ENCODE data around the gene SPNS1. TPM values are rescaled to one million over a fixed set of nuclear protein-coding genes. Genes with fewer than 3 reads are reported as not detected.
A peak's percentile ranks its signal among the peaks of the same experiment; 100 is the strongest.
"Not testable (repeated sequence)": the region's sequence is repeated elsewhere in the genome, so short reads cannot be mapped to it uniquely, and the experiment has no call there.

SPNS1 gene
- total RNA-seq, 2 experiments from 2014 or later = 22.1 to 27.6 TPM

DNA sequence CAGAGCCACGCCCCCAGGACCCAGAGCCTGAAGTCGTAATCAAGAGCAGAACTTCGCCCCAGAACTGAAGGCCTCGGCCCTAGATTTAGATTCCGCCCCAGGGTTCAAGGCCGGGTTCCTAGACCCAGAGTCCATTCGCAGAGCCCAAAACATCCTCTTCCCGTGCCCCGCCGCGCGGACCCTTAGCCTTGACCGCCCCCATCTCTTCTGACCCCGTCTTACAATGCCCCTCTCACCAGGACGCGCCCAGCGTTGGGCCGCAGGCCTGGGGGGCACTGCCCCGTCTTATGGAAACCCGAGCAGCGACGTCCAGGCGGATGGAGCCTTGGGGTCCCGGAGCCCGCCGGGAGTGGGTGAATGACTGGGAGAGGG lies 37.8 kb upstream of the SPNS1 start:
- H3K4me3 Mint-ChIP-seq = peak overlapping the region; percentile 56
- DNase-seq = no peak
- H3K4me1 Mint-ChIP-seq = peaks cover 10% of the 10 kb centered on the region
- CTCF ChIA-PET = interaction anchor here (1.2 to 2.3 kb wide), 3 partner anchors 8 to 19 kb away, joined by 3 to 22 read pairs (median 4); no protein-coding TSS in a partner anchor
- no peak overlapping the region for H3K27ac Mint-ChIP-seq
- no peaks in the 10 kb centered on the region for H3K9me3 Mint-ChIP-seq (ENCODE audit: low read depth)
- no peak for ATAC-seq
- H3K36me3 Mint-ChIP-seq = no peaks in the 10 kb centered on the region
- no peaks in the 10 kb centered on the region for H3K27me3 Mint-ChIP-seq

DNA sequence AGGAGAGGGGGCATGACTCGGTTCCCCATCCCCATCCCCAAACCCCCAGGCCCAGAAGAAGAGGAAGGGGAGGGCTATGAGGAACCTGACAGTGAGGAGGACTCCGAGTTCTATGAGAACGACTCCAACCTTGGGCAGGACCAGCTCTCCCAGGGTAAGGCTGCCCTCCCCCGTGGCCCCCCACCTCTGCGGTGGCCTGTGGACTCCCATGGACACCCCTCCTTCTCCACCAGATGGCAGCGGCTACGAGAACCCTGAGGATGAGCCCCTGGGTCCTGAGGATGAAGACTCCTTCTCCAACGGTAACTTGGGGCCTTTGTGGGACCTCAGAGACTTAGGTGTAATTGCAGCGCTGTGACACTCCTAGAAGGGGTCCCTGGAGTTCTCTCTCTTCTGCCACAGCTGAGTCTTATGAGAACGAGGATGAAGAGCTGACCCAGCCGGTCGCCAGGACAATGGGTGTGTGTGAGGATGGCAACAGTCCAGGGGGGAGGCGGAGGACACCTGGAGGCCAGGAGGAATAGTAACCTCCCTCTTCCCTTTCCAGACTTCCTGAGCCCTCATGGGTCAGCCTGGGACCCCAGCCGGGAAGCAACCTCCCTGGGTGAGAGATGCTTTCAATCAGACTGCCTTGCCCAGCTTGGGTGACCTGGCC lies 37.2 kb upstream of the SPNS1 start:
- no peak overlapping the region for H3K4me3 Mint-ChIP-seq
- H3K9me3 Mint-ChIP-seq (ENCODE audit: low read depth) = no peaks in the 10 kb centered on the region
- H3K27me3 Mint-ChIP-seq = no peaks in the 10 kb centered on the region
- H3K27ac Mint-ChIP-seq = no peak overlapping the region
- H3K4me1 Mint-ChIP-seq = peaks cover 10% of the 10 kb centered on the region
- ATAC-seq = no peak
- CTCF ChIA-PET = interaction anchor here (1.2 kb wide), 1 partner anchor 14 kb away, joined by 3 read pairs; no protein-coding TSS in a partner anchor
- no peak for DNase-seq
- H3K36me3 Mint-ChIP-seq = no peaks in the 10 kb centered on the region

DNA sequence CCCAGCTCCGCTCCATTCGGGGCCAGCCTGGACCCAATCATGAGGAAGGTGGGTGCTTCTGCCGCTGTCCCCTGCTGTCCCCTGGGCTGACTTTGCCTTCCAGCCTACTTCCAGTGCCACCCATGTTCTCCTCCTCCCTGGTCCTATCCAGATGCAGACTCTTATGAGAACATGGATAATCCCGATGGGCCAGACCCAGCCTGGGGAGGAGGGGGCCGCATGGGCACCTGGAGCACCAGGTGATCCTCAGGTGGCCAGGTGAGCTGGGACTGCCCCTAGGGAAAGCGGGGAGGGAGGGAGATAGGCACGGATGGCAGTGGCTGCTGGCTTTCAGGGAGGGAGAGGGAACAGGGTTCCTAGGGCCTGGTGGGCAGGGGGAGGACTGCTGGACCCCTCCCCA lies 35.9 kb upstream of the SPNS1 start:
- no peak overlapping the region for H3K27ac Mint-ChIP-seq
- DNase-seq (no peak), ATAC-seq (no peak)
- H3K36me3 Mint-ChIP-seq = no peaks in the 10 kb centered on the region
- H3K4me3 Mint-ChIP-seq = no peak overlapping the region
- peaks cover 11% of the 10 kb centered on the region for H3K4me1 Mint-ChIP-seq
- H3K9me3 Mint-ChIP-seq (ENCODE audit: low read depth) = no peaks in the 10 kb centered on the region
- CTCF ChIA-PET = interaction anchor here (1.2 kb wide), 1 partner anchor 15 kb away, joined by 3 read pairs; no protein-coding TSS in a partner anchor
- no peaks in the 10 kb centered on the region for H3K27me3 Mint-ChIP-seq

DNA sequence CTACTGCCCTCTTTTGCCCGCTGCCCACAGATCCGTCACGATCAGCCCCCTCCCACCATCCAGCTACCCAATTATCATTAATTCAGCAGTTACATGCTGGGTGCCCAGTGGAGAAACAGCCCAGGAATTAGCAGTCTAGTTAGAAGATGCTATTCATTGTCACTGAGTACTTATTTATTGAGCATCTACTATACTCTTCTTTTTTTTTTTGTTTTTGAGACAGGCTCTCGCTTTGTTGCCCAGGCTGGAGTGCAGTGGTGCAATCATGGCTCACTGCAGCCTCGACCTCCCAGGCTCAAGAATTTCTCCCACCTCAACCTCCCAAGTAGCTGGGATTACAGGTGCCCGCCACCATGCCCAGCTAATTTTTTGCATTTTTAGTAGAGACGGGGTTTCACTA lies 34.8 kb upstream of the SPNS1 start:
- H3K27ac Mint-ChIP-seq; H3K4me3 Mint-ChIP-seq; H3K27me3 Mint-ChIP-seq; H3K36me3 Mint-ChIP-seq; DNase-seq; CTCF ChIA-PET; H3K9me3 Mint-ChIP-seq (ENCODE audit: low read depth); ATAC-seq: not testable (repeated sequence)
- peaks cover 19% of the 10 kb centered on the region for H3K4me1 Mint-ChIP-seq

DNA sequence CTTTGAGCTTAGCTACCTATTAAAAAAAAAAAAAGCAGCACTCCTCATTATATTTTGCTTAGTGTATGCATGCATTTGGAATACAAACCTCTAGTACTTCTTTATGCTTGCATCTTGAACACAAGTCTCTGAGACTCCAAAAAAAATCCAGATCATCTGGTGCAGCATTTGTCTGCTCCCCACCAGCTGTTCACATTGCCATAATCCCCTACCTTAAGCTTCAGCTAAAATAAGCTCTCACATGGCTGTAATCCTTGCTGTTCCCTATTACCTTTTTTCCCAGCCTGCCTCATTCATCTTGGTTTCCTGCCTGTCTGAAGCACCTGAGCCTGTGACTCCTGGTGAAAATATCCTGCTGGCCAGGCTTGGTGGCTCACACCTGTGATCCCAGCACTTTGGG lies 31.3 kb upstream of the SPNS1 start:
- DNase-seq (no peak), ATAC-seq (no peak)
- no peak overlapping the region for H3K27ac Mint-ChIP-seq
- H3K9me3 Mint-ChIP-seq (ENCODE audit: low read depth) = no peaks in the 10 kb centered on the region
- no peak overlapping the region for H3K4me3 Mint-ChIP-seq
- peaks cover 19% of the 10 kb centered on the region for H3K4me1 Mint-ChIP-seq
- H3K27me3 Mint-ChIP-seq = no peaks in the 10 kb centered on the region
- CTCF ChIA-PET = interaction anchor here (2.5 to 3.1 kb wide), 4 partner anchors 11 to 120 kb away, joined by 11 to 43 read pairs (median 19); partner anchors contain the start of genes ATXN2L and CD19
- no peaks in the 10 kb centered on the region for H3K36me3 Mint-ChIP-seq

DNA sequence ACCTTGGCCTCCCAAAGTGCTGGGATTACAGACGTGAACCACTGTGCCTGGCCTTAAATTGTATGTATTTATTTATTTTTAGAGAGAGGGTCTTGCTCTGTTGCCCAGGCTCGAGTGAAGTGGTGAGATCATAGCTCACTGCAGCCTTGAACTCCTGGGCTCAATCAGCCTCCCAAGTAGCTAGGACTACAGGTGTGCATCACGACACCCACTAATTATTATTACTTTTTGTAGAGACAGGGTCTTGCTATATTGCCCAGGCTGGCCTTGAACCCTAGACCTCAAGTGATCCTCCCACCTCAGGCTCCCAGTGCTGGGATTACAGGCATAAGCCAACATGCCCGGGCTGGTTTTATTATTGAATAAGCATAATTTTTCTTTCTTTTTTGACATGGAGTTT lies 27.9 kb upstream of the SPNS1 start:
- Mint-ChIP-seq H3K27me3 (no peaks in the 10 kb centered on the region), H3K36me3 (peaks cover 2% of the 10 kb centered on the region), H3K4me3 (no peak overlapping the region), H3K9me3 (ENCODE audit: low read depth) (no peaks in the 10 kb centered on the region), H3K4me1 (peaks cover 25% of the 10 kb centered on the region), H3K27ac (no peak overlapping the region)
- DNase-seq (no peak), ATAC-seq (no peak)
- CTCF ChIA-PET = interaction anchor here (1.8 to 3.7 kb wide), 3 partner anchors 27 to 101 kb away, joined by 9 to 40 read pairs (median 11); partner anchors contain the start of gene TUFM

DNA sequence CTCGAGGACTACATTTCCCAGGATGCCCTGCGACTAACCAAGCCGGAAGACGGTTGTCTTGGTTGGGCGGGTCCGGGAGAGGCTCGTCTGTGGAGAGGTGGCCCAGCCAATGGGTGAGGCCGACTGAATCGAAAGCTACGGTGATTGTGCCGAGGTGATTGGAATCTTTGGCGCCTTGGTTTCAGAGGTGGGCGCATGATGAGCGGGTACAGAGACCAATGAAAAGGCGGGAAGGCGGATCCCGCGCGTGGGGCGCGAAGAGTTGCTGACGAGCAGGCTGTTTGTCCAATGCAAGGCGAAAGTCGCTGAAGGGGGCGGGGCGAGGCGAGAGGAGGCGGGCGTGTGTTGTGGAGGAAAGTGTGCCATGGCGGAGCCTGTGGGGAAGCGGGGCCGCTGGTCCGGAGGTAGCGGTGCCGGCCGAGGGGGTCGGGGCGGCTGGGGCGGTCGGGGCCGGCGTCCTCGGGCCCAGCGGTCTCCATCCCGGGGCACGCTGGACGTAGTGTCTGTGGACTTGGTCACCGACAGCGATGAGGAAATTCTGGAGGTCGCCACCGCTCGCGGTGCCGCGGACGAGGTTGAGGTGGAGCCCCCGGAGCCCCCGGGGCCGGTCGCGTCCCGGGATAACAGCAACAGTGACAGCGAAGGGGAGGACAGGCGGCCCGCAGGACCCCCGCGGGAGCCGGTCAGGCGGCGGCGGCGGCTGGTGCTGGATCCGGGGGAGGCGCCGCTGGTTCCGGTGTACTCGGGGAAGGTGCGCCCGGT lies 23.7 kb upstream of the SPNS1 start, which contains the start of gene NFATC2IP:
TSS of gene NFATC2IP (plus strand) at position 290 of the 762 bp plus-strand sequence. CDS start at position 365, 75 bp downstream.
- CTCF ChIA-PET = interaction anchor here (0.6 to 1.0 kb wide), 5 partner anchors 12 to 104 kb away, joined by 3 to 4 read pairs (median 3); no protein-coding TSS in a partner anchor

DNA sequence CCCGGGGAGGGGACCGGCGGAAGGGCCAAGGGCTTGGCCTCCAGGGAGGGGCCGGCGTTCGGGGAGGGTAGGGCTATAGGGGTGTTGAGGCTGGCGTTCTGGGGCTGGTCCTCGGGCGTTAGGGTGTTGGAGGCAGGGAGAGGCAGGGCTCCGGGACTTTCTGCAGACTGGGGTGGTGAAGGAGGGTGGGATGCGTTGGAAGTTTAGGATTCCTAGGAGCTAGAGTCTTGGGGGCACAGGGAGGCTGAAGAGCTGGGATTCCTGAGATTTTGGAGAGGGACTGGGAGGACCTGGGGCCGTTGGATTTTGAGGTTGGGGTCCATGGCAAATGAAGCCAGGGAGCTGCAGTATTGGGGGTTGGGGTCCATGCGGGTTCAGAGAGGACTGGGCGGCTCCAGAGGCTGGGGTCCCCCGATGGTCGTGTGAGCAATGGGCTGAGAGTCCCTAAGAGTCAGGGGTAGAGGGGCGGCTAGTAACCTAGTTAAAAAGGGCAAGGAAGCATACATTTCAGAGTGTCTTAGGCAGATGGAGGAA lies 23.1 kb upstream of the SPNS1 start:
- H3K9me3 Mint-ChIP-seq (ENCODE audit: low read depth) = no peaks in the 10 kb centered on the region
- peak; percentile 69 for DNase-seq
- ATAC-seq = no peak
- H3K36me3 Mint-ChIP-seq = peaks cover 28% of the 10 kb centered on the region
- CTCF ChIA-PET = no interaction called here
- peak overlapping the region; percentile 97 for H3K4me3 Mint-ChIP-seq
- no peaks in the 10 kb centered on the region for H3K27me3 Mint-ChIP-seq
- peaks cover 32% of the 10 kb centered on the region for H3K4me1 Mint-ChIP-seq
- peak overlapping the region; percentile 89 for H3K27ac Mint-ChIP-seq

More for the DNA sequence above, 23.7 kb upstream of the SPNS1 start, which contains the start of gene NFATC2IP:
- Mint-ChIP-seq H3K4me3 (peak within 1 kb of the TSS; percentile 97), H3K4me1 (peaks cover 33% of the 10 kb centered on the region), H3K27ac (peak within 1 kb of the TSS; percentile 89), H3K9me3 (ENCODE audit: low read depth) (no peaks in the 10 kb centered on the region), H3K27me3 (no peaks in the 10 kb centered on the region), H3K36me3 (peaks cover 24% of the 10 kb centered on the region)
- peak; percentile 100 for DNase-seq
- peak; percentile 96 for ATAC-seq

DNA sequence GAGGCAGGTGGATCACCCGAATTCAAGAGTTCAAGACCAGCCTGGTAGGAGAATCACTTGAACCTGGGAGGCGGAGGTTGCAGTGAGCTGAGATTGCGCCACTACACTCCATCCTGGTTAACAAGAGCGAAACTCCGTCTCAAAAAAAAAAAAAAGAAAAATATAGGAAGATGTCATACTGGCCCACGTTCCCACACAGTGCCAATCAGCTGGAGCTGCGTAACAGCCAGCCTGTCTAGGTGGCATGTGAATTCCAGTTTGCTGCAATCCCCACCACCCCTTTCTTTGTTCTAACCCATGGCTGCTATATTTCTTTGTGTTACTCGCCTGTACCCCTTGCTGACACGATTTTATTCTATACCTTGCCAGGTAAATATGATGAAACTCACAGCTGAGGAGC lies 16.4 kb upstream of the SPNS1 start:
- Mint-ChIP-seq H3K27ac (no peak overlapping the region), H3K9me3 (ENCODE audit: low read depth) (no peaks in the 10 kb centered on the region), H3K27me3 (no peaks in the 10 kb centered on the region), H3K4me1 (peaks cover 12% of the 10 kb centered on the region), H3K4me3 (no peak overlapping the region), H3K36me3 (peaks cover 50% of the 10 kb centered on the region)
- ATAC-seq (no peak), DNase-seq (no peak)
- CTCF ChIA-PET = interaction anchor here (1.2 kb wide), 1 partner anchor 13 kb away, joined by 4 read pairs; no protein-coding TSS in a partner anchor

DNA sequence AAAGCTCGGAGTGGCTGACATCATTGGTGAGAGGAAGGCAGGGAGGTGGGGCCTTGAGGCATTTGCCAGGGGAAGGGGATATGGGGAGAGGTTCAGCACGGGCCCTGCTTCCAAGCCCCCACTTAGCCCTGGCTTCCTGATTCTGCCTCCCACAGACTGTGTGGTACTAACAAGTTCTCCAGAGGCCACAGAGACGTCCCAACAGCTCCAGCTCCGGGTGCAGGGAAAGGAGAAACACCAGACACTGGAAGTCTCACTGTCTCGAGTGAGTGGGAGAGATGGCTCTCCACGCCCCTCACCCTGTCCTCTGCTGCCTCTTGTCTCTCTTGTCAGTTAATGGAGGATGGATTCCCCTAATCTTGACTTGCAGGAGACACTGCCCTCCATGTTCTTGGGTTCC lies 15.7 kb upstream of the SPNS1 start:
- DNase-seq (no peak), ATAC-seq (no peak)
- Mint-ChIP-seq H3K4me3 (no peak overlapping the region), H3K9me3 (ENCODE audit: low read depth) (no peaks in the 10 kb centered on the region), H3K27ac (no peak overlapping the region), H3K27me3 (no peaks in the 10 kb centered on the region), H3K36me3 (peaks cover 49% of the 10 kb centered on the region), H3K4me1 (peaks cover 7% of the 10 kb centered on the region)
- CTCF ChIA-PET = interaction anchor here (1.2 kb wide), 1 partner anchor 14 kb away, joined by 4 read pairs; no protein-coding TSS in a partner anchor

DNA sequence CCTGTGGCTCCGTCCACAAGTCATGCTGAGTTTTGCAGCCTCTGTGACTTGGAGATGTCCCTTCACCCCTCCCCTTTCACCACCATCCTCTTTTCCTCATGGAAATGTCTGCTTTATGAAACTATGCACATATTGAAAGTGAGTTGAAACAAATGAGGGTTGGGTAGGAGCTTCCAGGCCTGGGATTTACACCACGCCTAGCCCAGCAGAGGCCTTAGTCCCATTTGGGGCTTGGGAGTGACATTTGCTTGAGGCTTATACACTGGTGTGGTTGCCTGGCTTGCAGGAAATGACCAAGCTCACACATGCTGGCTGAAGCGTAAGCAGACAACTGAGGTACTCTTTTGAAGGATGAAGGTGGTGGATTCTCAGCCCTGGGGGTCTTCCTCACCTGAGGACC lies 10.5 kb upstream of the SPNS1 start:
- Mint-ChIP-seq H3K36me3 (peaks cover 40% of the 10 kb centered on the region), H3K4me3 (no peak overlapping the region), H3K27me3 (no peaks in the 10 kb centered on the region), H3K27ac (no peak overlapping the region), H3K9me3 (ENCODE audit: low read depth) (no peaks in the 10 kb centered on the region), H3K4me1 (no peaks in the 10 kb centered on the region)
- ATAC-seq = no peak
- no peak for DNase-seq
- CTCF ChIA-PET = interaction anchor here (1.0 kb wide), 1 partner anchor 10 kb away, joined by 6 read pairs; no protein-coding TSS in a partner anchor

DNA sequence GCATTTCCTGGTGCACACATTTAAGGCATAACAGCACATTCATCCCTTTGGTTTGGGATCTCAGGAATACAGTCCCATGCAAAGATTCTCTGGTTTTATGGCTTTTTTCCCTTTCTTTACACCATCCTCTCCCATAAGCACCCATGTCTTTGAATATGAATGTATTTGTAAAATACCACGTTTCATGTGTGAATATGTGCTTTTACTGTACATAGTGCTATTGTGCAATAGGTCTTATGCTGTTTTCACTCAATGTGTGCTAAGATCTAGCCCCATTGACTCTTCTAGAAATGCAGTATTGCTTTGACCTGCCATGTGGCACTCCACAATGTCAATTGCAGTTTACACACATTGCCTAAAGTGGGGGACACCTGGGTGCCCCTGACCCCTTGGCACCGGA lies 10.1 kb upstream of the SPNS1 start:
- Mint-ChIP-seq H3K27ac (no peak overlapping the region), H3K27me3 (no peaks in the 10 kb centered on the region), H3K36me3 (peaks cover 40% of the 10 kb centered on the region), H3K4me1 (no peaks in the 10 kb centered on the region), H3K9me3 (ENCODE audit: low read depth) (no peaks in the 10 kb centered on the region), H3K4me3 (no peak overlapping the region)
- ATAC-seq (no peak), DNase-seq (no peak)
- CTCF ChIA-PET = interaction anchor here (1.0 kb wide), 1 partner anchor 9 kb away, joined by 6 read pairs; no protein-coding TSS in a partner anchor

DNA sequence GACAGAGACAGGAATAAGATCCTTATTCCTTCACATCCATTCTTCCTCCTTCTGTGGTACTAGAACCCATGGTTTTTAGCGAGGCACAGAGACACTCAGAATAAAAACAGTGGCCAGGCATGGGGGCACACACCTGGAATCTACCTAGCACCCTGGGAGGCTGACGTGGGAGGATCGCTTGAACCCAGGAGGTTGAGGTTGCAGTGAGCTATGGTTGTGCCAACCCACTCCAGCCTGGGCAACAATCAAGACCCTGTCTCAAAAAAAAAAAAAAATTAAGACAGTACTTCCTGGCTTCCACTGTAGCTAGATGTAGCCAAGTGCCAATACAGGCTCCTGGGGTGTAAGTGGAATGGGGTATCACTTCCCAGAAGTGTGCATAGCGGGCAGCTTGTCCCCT lies 7.4 kb upstream of the SPNS1 start:
- DNase-seq = no peak
- Mint-ChIP-seq H3K27me3 (no peaks in the 10 kb centered on the region), H3K4me3 (no peak overlapping the region), H3K36me3 (peaks cover 26% of the 10 kb centered on the region), H3K27ac (no peak overlapping the region), H3K9me3 (ENCODE audit: low read depth) (no peaks in the 10 kb centered on the region), H3K4me1 (no peaks in the 10 kb centered on the region)
- ATAC-seq = no peak
- CTCF ChIA-PET = interaction anchor here (2.0 kb wide), 1 partner anchor 11 kb away, joined by 8 read pairs; no protein-coding TSS in a partner anchor
